IPS-15b (cell line): ENCODE data around the gene HPSE2.

Experiments
- H3K27me3 ChIP-seq: one replicate; pipeline ENCODE4 v1.6.1; 2013; ENCODE audit warnings: low read length; ENCODE audit not compliant: control insufficient read depth, insufficient read depth
- H3K36me3 ChIP-seq: one replicate; pipeline ENCODE4 v1.6.1; 2013; ENCODE audit warnings: low read length; ENCODE audit not compliant: control insufficient read depth, insufficient read depth
- H3K4me1 ChIP-seq: one replicate; pipeline ENCODE4 v1.6.1; 2013; ENCODE audit warnings: mild to moderate bottlenecking, low read length; ENCODE audit not compliant: control insufficient read depth, insufficient read depth
- H3K4me3 ChIP-seq: one replicate; pipeline ENCODE4 v1.5.1; 2013; ENCODE audit warnings: low read depth, low read length
- H3K9ac ChIP-seq: one replicate; pipeline ENCODE4 v1.6.1; 2013; ENCODE audit warnings: low read depth, mild to moderate bottlenecking, low read length
- H3K9me3 ChIP-seq: one replicate; pipeline ENCODE4 v1.6.1; 2013; ENCODE audit warnings: mild to moderate bottlenecking, low read length; ENCODE audit not compliant: control insufficient read depth, insufficient read depth

The HPSE2 gene

DNA sequence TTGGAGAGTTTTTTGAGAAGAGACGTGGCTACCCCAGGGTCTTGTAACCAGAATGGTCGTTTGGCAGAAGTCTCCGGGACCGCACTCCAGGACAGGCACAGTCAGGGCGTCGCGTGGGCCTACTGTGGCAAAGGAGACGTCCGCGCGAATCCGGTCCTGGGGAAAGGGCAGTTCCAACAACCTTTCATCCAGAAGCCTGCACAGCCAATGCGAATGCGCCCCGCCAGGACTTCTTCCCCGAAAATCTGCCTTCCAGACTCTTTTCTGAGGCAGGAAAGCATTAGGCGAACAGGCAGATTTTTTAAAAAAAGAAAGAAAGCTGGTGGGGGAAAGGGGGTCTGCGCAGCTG is 2.0 kb downstream of the HPSE2 start:
- H3K4me3 ChIP-seq, result peak overlapping the region; percentile 64
- H3K4me1 ChIP-seq, result peaks cover 13% of the 10 kb centered on the region
- no peaks in the 10 kb centered on the region for H3K9me3 ChIP-seq
- peaks cover 96% of the 10 kb centered on the region for H3K27me3 ChIP-seq
- H3K9ac ChIP-seq, result peak overlapping the region; percentile 42
- no peaks in the 10 kb centered on the region for H3K36me3 ChIP-seq

DNA sequence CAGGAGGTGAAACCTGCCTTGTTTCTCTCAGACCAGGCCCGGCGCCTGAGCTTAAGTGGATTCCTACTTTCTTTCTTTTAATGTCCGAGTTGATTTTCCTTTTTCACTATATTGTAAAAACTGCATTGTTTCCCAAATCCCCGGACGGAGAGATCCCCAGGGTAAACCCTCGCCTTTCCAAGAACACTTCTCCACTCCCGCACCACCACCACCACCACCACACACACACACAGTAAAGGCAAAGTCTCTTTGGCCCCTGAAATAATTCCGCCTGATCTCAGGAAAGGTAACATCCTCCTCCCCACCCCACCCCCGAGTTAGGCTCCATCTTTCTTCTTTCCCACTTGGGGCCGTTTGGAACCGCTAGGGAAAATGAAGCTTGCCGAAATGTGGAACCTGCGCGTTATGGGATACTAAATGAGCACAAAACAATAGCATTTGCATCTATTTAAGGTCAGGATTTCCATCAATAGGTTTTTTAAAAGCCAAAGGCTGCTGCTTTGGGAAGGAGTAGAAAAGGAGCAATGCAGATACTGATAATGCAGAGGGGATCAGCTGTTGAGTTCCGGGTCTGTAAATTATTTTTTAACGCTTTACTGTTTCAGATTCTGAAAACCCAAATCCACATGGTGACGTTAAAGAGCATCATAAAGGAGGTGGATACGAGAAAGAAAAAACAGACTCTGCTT is 2.5 kb downstream of the HPSE2 start:
- peak overlapping the region; percentile 64 for H3K4me3 ChIP-seq
- H3K36me3 ChIP-seq, result no peaks in the 10 kb centered on the region
- peaks cover 13% of the 10 kb centered on the region for H3K4me1 ChIP-seq
- no peak overlapping the region for H3K9ac ChIP-seq
- no peaks in the 10 kb centered on the region for H3K9me3 ChIP-seq
- H3K27me3 ChIP-seq, result peaks cover 96% of the 10 kb centered on the region

DNA sequence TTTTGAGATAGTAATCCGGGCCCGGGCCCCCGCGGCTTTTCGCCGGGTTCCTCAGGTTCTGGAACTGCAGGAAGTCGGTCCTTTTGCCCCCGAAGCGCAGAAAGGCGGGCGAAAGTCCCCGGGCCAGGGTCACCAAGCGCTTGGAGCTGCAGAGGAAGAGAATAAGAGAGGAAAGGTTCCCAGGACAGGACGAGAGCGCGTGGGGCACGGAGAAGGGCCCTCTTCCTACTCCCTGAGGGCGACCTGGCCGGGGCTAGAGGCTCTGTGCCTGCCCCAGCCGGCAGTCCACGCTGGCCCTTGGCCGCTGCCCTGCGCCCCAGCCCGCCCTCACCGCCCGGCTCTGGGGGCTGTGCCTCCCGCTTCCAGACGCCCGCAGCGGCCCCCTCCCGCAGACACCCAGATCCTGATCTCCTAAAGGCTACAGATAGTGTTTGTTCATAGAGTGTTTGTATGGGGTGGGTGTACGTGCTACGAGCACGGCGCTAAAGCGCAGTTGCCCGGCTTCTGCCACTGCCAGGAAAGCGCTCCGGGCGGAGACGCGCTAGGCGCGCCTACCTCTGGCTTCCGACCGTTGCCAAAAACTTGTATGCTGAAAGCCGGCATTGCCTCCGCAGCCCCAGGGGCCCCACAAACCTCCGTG is 3.2 kb downstream of the HPSE2 start:
- Histone ChIP-seq H3K36me3 (no peaks in the 10 kb centered on the region), H3K4me3 (peak overlapping the region; percentile 64), H3K4me1 (peaks cover 13% of the 10 kb centered on the region), H3K9me3 (no peaks in the 10 kb centered on the region), H3K27me3 (peaks cover 92% of the 10 kb centered on the region), H3K9ac (no peak overlapping the region)

GRCh38 chr10:99224766-99225165 is 10.9 kb downstream of the HPSE2 start:
- Histone ChIP-seq H3K4me1 (peaks cover 4% of the 10 kb centered on the region), H3K36me3 (no peaks in the 10 kb centered on the region), H3K27me3 (peaks cover 17% of the 10 kb centered on the region), H3K9me3 (no peaks in the 10 kb centered on the region), H3K9ac (no peak overlapping the region), H3K4me3 (no peak overlapping the region)

DNA sequence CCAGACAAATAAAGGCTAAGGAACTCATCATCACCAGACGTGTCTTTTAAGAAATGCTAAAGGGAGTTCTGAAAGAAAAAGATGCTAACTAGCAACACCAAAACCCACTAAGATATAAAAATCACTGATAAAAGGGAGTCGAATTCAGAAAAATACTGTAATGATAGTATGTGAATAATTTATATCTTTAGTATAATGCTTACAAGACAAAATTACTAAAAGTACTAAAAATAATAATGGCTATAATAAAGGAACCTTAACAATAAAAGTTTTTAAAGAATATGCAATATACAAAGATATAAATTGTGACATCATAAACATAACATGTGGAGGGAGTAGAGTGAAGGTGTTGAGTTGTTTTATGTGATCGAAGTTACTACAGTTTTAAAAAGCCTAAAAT is 28.3 kb downstream of the HPSE2 start:
- Histone ChIP-seq H3K4me3 (no peak overlapping the region), H3K9ac (no peak overlapping the region), H3K4me1 (no peaks in the 10 kb centered on the region), H3K27me3 (no peaks in the 10 kb centered on the region), H3K36me3 (no peaks in the 10 kb centered on the region), H3K9me3 (no peaks in the 10 kb centered on the region)

GRCh38 chr10:99203310-99203709 is 32.3 kb downstream of the HPSE2 start:
- no peaks in the 10 kb centered on the region for H3K4me1 ChIP-seq
- H3K9me3 ChIP-seq, result no peaks in the 10 kb centered on the region
- H3K27me3 ChIP-seq, result no peaks in the 10 kb centered on the region
- no peaks in the 10 kb centered on the region for H3K36me3 ChIP-seq
- no peak overlapping the region for H3K4me3 ChIP-seq
- no peak overlapping the region for H3K9ac ChIP-seq

DNA sequence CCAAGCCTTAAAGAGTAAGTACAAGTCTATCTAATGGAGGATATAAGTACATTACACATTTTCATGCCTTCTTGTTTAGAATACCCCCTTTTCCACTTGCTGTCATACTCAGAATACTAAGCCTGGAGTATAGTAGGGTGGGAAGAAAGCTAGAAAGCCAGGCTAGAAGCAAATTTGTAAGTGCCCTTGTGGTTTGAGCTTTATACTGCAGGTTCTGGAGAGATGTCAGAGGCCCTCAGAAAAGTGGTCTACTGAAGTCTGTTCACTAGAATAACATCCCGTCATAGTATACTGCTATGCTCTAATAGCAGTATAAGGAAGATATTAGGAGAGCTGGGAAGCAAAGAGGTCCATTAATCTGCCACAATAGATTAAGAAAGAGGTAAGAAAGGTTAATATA is 62.7 kb downstream of the HPSE2 start:
- Histone ChIP-seq H3K36me3 (no peaks in the 10 kb centered on the region), H3K9me3 (no peaks in the 10 kb centered on the region), H3K9ac (no peak overlapping the region), H3K4me1 (peaks cover 7% of the 10 kb centered on the region), H3K27me3 (no peaks in the 10 kb centered on the region), H3K4me3 (no peak overlapping the region)

- Histone ChIP-seq H3K4me1 (peaks cover 7% of the 10 kb centered on the region), H3K9ac (no peak overlapping the region), H3K27me3 (no peaks in the 10 kb centered on the region), H3K9me3 (no peaks in the 10 kb centered on the region), H3K4me3 (no peak overlapping the region), H3K36me3 (no peaks in the 10 kb centered on the region)
Measured at GRCh38 chr10:99172128-99172738, 63.4 kb downstream of the HPSE2 start.

DNA sequence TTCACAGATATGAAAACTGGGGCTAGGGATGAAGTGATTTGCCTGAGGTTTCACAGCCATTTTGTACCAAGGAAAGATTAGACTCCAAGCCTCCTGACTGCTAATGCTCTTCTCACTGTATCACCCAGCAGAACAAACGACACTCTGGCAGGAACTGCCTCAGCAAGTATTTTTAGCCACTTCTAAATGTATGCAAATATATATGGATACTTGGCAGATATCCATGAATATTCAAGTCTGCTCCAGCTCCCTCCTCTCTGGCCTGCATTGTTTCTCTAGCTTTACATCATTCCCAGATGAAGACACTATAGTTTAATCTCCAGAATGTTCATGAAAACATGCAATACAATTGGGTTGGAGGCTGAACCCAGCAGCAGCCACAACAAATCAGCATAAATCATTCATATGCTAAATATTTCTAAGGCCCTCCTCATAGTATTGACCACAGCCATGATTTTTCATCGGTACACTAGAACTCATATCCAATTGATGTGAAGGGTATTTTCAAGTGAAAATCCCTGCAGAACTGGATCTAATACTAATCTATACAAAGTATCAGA is 65.5 kb downstream of the HPSE2 start:
- H3K9me3 ChIP-seq, result no peaks in the 10 kb centered on the region
- no peaks in the 10 kb centered on the region for H3K27me3 ChIP-seq
- no peaks in the 10 kb centered on the region for H3K36me3 ChIP-seq
- peaks cover 4% of the 10 kb centered on the region for H3K4me1 ChIP-seq
- H3K9ac ChIP-seq, result no peak overlapping the region
- H3K4me3 ChIP-seq, result no peak overlapping the region

GRCh38 chr10:99161165-99161564 is 74.5 kb downstream of the HPSE2 start:
- no peaks in the 10 kb centered on the region for H3K9me3 ChIP-seq
- H3K36me3 ChIP-seq, result no peaks in the 10 kb centered on the region

DNA sequence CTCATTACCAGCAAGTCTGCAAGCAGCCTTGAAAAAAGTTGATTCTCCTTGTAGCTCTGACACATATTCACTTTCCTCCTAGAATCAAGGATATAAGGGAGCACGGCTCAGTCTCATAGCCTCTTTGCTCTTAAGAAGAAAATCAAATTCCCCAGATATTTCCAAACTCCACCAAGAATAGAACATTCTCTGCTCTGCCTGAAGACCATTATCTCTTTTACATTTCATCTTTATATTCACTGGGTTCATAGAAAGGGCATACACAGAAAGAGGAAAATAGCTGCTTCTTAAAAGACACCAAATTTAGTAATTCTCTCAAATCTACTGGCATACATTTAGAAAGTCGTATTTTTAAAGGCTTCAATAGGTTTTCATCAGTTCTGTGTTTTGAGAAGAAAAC is 92.0 kb downstream of the HPSE2 start:
- Histone ChIP-seq H3K9me3 (no peaks in the 10 kb centered on the region), H3K36me3 (no peaks in the 10 kb centered on the region), H3K27me3 (no peaks in the 10 kb centered on the region), H3K4me1 (no peaks in the 10 kb centered on the region), H3K9ac (no peak overlapping the region), H3K4me3 (no peak overlapping the region)

More at GRCh38 chr10:99161165-99161564, 74.5 kb downstream of the HPSE2 start:
- Histone ChIP-seq H3K4me1 (no peaks in the 10 kb centered on the region), H3K9ac (no peak overlapping the region), H3K4me3 (no peak overlapping the region), H3K27me3 (no peaks in the 10 kb centered on the region)

DNA sequence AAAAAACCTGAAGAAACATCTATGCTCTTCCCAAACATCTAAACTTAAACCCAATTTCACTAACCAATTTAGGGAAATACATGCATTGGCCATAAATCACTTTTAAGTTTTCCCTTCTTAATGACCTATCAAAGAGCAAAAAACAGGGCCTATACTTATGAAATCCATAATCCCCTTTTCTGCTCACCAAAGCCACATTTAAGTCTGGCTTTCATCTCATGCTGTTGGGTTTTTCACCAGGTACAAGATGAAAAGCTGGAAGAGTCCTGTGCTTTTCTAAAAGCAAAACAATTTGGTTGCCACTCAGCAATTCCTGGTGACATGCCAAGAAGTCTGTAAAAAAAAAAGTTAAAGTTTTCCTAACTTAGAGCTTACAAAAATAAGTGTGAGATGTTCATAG is 92.6 kb downstream of the HPSE2 start:
- Histone ChIP-seq H3K36me3 (no peaks in the 10 kb centered on the region), H3K4me3 (no peak overlapping the region), H3K27me3 (no peaks in the 10 kb centered on the region), H3K9ac (no peak overlapping the region), H3K9me3 (no peaks in the 10 kb centered on the region), H3K4me1 (no peaks in the 10 kb centered on the region)
